ENCODE data around the gene SARNP. TPM values are rescaled to one million over a fixed set of nuclear protein-coding genes. Genes with fewer than 3 reads are reported as not detected.

The SARNP gene
- total RNA-seq, 1 donor from 2014 or later, result 67.9 TPM

GRCh38 chr12:55861396-55861795 is 43.9 kb upstream of the SARNP start:
- H3K36me3 Mint-ChIP-seq, result no peaks in the 10 kb centered on the region
- no peaks in the 10 kb centered on the region for H3K27me3 Mint-ChIP-seq (ENCODE audit: low read depth)
- DNase-seq (ENCODE audit: low spot score in 2 of 2, unreplicated experiment in 2 of 2), result no peak
- no peak for TF ChIP-seq CTCF (IDR thresholded peaks at IDR 0.05; ENCODE audit: unreplicated experiment)
- H3K9me3 Mint-ChIP-seq, result peaks cover 3% of the 10 kb centered on the region
- H3K4me3 Mint-ChIP-seq, result no peak overlapping the region
- no peaks in the 10 kb centered on the region for H3K4me1 Mint-ChIP-seq
- H3K27ac Mint-ChIP-seq, result no peak overlapping the region

GRCh38 chr12:55852740-55853139 is 35.2 kb upstream of the SARNP start:
- Mint-ChIP-seq H3K27ac (no peak overlapping the region), H3K27me3 (ENCODE audit: low read depth) (peaks cover 5% of the 10 kb centered on the region), H3K36me3 (no peaks in the 10 kb centered on the region), H3K4me1 (peaks cover 9% of the 10 kb centered on the region), H3K4me3 (no peak overlapping the region), H3K9me3 (no peaks in the 10 kb centered on the region)
- no peak for DNase-seq (ENCODE audit: low spot score in 2 of 2, unreplicated experiment in 2 of 2)
- no peak for TF ChIP-seq CTCF (IDR thresholded peaks at IDR 0.05; ENCODE audit: unreplicated experiment)

DNA sequence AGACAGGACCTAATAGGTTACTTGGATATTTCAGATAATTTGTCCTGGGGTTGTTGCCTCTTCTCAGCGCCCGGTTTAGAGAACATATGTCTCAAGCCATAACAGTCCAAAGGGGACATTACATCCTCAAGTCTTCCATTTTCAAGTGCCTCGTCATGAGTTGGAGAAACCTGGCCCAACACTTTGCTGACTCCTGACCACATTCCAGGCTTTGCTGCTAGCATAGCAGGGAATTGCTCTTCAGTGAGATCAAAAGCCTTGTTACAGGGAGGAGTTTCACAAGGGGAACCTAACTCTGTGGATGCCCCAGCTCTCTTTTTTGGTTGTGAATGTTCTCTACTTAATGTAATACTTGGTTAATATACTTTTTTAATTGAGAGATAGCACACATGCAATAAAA is 33.4 kb upstream of the SARNP start:
- Mint-ChIP-seq H3K27me3 (ENCODE audit: low read depth) (peaks cover 5% of the 10 kb centered on the region), H3K9me3 (no peaks in the 10 kb centered on the region), H3K4me1 (peaks cover 17% of the 10 kb centered on the region), H3K27ac (peak overlapping the region; percentile 61), H3K36me3 (no peaks in the 10 kb centered on the region), H3K4me3 (no peak overlapping the region)
- no peak for TF ChIP-seq CTCF (IDR thresholded peaks at IDR 0.05; ENCODE audit: unreplicated experiment)
- no peak for DNase-seq (ENCODE audit: low spot score in 2 of 2, unreplicated experiment in 2 of 2)

DNA sequence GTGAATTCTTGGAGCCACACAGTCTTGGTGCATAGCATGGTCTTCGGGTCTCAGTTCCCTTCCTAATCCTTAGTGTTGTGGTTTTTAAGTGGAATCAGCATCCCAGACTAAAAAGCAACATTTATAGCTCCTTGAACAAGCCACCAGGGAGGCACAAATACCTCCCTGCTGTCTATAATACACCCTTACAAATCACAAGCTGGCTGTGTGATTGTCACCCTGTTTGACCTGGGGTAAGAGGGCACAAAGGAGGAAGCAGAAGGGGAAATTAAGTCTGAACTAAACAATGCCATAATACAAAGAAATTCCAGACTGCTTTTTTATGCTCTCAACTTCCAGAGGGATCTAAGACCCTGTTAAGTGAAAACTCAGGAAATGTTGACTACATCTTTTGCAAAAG is 32.9 kb upstream of the SARNP start:
- H3K4me3 Mint-ChIP-seq, result no peak overlapping the region
- H3K4me1 Mint-ChIP-seq, result peaks cover 17% of the 10 kb centered on the region
- H3K27me3 Mint-ChIP-seq (ENCODE audit: low read depth), result peaks cover 5% of the 10 kb centered on the region
- H3K9me3 Mint-ChIP-seq, result no peaks in the 10 kb centered on the region
- no peaks in the 10 kb centered on the region for H3K36me3 Mint-ChIP-seq
- no peak for TF ChIP-seq CTCF (IDR thresholded peaks at IDR 0.05; ENCODE audit: unreplicated experiment)
- H3K27ac Mint-ChIP-seq, result no peak overlapping the region
- no peak for DNase-seq (ENCODE audit: low spot score in 2 of 2, unreplicated experiment in 2 of 2)

DNA sequence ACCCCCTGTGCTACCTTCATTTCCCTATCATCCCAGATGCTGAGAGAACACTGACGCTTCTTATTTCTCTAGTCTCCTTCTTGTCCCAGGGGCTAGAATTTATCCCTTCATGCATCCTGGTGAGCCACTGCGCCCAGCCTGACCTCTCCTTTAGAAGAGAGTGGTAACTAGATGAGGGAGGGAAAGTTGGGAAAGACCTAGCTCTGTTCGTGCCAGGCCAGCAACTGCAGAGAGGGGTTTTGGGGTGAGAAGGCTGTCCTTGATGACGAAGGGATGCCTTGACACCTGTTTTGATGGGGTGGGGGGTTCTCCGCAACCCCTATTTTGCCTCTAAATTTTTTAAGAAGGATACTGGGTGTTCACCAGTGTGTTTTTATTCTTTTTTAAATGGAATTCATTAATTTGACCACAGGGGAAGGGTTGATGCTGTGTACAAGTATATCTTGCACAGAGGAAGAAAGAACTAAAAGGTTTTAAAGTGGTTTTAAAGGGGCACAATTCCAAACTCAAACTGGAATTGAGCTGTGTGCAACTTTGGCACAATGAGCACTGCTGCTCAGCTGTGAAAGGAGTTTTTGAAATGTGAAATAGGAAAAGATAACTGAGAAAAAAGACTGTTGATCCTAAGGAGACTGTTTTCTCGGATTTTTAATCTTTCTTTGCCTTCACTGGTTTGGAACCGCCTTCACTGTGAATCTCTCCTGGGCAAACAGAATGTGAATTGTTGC is 32.3 kb upstream of the SARNP start:
- H3K4me3 Mint-ChIP-seq, result no peak overlapping the region
- no peak for DNase-seq (ENCODE audit: low spot score in 2 of 2, unreplicated experiment in 2 of 2)
- no peaks in the 10 kb centered on the region for H3K9me3 Mint-ChIP-seq
- peak overlapping the region; percentile 26 for H3K27ac Mint-ChIP-seq
- H3K27me3 Mint-ChIP-seq (ENCODE audit: low read depth), result peaks cover 5% of the 10 kb centered on the region
- peaks cover 17% of the 10 kb centered on the region for H3K4me1 Mint-ChIP-seq
- H3K36me3 Mint-ChIP-seq, result no peaks in the 10 kb centered on the region
- no peak for TF ChIP-seq CTCF (IDR thresholded peaks at IDR 0.05; ENCODE audit: unreplicated experiment)
